Keratinocyte (primary cell): ENCODE measurements around the gene FOXP2. TPM values are rescaled to one million over a fixed set of nuclear protein-coding genes. Genes with fewer than 3 reads are reported as not detected.

Experiments used
- DNase-seq: peaks from one replicate; pipeline ENCODE4 v3.0.0-alpha.2; 2011; ENCODE audit warnings: low read depth, missing footprints, low spot score
- FAIRE-seq: peaks from 2 replicates; lab custom pipeline; 2011; peaks lifted over from hg19 to GRCh38; lab: Jason Lieb, UNC
- H2AFZ ChIP-seq: 2 replicates; pipeline ENCODE4 v1.6.0; 2012; ENCODE audit warnings: low read length, control low read depth, inconsistent platforms; ENCODE audit not compliant: control insufficient read depth
- H3K27ac ChIP-seq: 2 replicates; pipeline ENCODE4 v1.5.1; 2011; ENCODE audit warnings: low read length; ENCODE audit not compliant: control insufficient read depth, insufficient read depth
- H3K27me3 ChIP-seq: 3 replicates; pipeline ENCODE4 v1.6.0; 2011; ENCODE audit warnings: low read length; ENCODE audit not compliant: control insufficient read depth, insufficient read depth; ENCODE audit errors: extremely low read depth
- H3K36me3 ChIP-seq, 2 experiments: 2 replicates in 1 of 2; 3 replicates in 1 of 2; pipeline ENCODE4 v1.5.1; 2011; ENCODE audit warnings: low read length in 2 of 2, mild to moderate bottlenecking in 1 of 2; ENCODE audit not compliant: control insufficient read depth in 2 of 2, insufficient read depth in 2 of 2; ENCODE audit errors: extremely low read depth in 1 of 2
- H3K4me1 ChIP-seq: 3 replicates; pipeline ENCODE4 v1.5.1; 2011; ENCODE audit warnings: low read length; ENCODE audit not compliant: control insufficient read depth, insufficient read depth; ENCODE audit errors: extremely low read depth
- H3K4me2 ChIP-seq: 3 replicates; pipeline ENCODE4 v1.6.0; 2011; ENCODE audit warnings: low read depth, low read length; ENCODE audit not compliant: control insufficient read depth, insufficient read depth; ENCODE audit errors: extremely low read depth
- H3K4me3 ChIP-seq, 3 experiments: fragments of 200-600 bp in 1 of 3; sonication (generic) in 1 of 3; 2 replicates in 2 of 3; 3 replicates in 1 of 3; pipeline ENCODE4 v1.5.1; 2011 to 2016; ENCODE audit warnings: low read length in 3 of 3, mild to moderate bottlenecking in 3 of 3, control low read depth in 2 of 3, inconsistent platforms in 1 of 3, low read depth in 1 of 3, mixed read lengths in 1 of 3, mixed run types in 1 of 3, moderate library complexity in 1 of 3; ENCODE audit not compliant: control insufficient read depth in 2 of 3, insufficient read depth in 2 of 3; ENCODE audit errors: extremely low read depth in 1 of 3
- H3K79me2 ChIP-seq: 2 replicates; pipeline ENCODE4 v1.6.0; 2012; ENCODE audit warnings: low read length; ENCODE audit not compliant: control insufficient read depth, insufficient read depth
- H3K9ac ChIP-seq: 3 replicates; pipeline ENCODE4 v1.6.0; 2011; ENCODE audit warnings: low read length; ENCODE audit not compliant: control insufficient read depth, insufficient read depth; ENCODE audit errors: extremely low read depth
- H3K9me1 ChIP-seq: 3 replicates; pipeline ENCODE4 v1.6.0; 2011; ENCODE audit warnings: low read length; ENCODE audit not compliant: control insufficient read depth, insufficient read depth; ENCODE audit errors: extremely low read depth
- H3K9me3 ChIP-seq: 2 replicates; pipeline ENCODE4 v1.5.1; 2012; ENCODE audit warnings: low read depth, low read length; ENCODE audit not compliant: control insufficient read depth
- H4K20me1 ChIP-seq: 3 replicates; pipeline ENCODE4 v1.6.0; 2011; ENCODE audit warnings: low read length; ENCODE audit not compliant: control insufficient read depth, insufficient read depth; ENCODE audit errors: extremely low read depth
- EZH2 ChIP-seq: IDR thresholded peaks from one replicate; pipeline ENCODE4 v1.6.1; 2012; ENCODE audit warnings: inconsistent platforms, mild to moderate bottlenecking, low read length, moderate library complexity
- dilution Hi-C: fragments of 300-500 bp; cut with MboI; formaldehyde crosslinking; loops from one replicate; pipeline ENCODE4 v1.7.0; 2020; ENCODE audit warnings: low sequenced_read_pairs; ENCODE audit not compliant: extremely low pct_ligation_motif_present
- polyA plus RNA-seq, 5 experiments: library from polyadenylated mRNA; depleted of rRNA in 3 of 5; stranded (reverse) in 3 of 5; stranded (forward) in 1 of 5; unstranded in 1 of 5; fragments of >200 nt; gene quantifications; 1 replicate in 1 of 5; 2 replicates in 3 of 5; 3 replicates in 1 of 5; pipeline versions ENCODE4 v1.2.1 to v1.2.3, GENCODE V29; 2011 to 2012; ENCODE audit warnings: missing spikeins in 2 of 5, low read depth in 1 of 5, low replicate concordance in 1 of 5
- TF ChIP-seq, protein P1 (sequence below), 3 experiments: IDR thresholded peaks in 1 of 3; conservative IDR thresholded peaks in 1 of 3; optimal IDR thresholded peaks in 1 of 3; 2 replicates in 2 of 3; 3 replicates in 1 of 3; pipeline versions ENCODE3 to v1.5.1; 2011; ENCODE audit warnings: low read length in 3 of 3, mild to moderate bottlenecking in 3 of 3, moderate library complexity in 2 of 3, control low read depth in 1 of 3, inconsistent platforms in 1 of 3; ENCODE audit not compliant: insufficient read depth in 2 of 3; ENCODE audit errors: extremely low read depth in 1 of 3

The FOXP2 gene
- polyA plus RNA-seq, 1 donor (not counting 4 experiments of a cell fraction or from before 2014, with no cell fraction given) = 0.98 TPM

DNA sequence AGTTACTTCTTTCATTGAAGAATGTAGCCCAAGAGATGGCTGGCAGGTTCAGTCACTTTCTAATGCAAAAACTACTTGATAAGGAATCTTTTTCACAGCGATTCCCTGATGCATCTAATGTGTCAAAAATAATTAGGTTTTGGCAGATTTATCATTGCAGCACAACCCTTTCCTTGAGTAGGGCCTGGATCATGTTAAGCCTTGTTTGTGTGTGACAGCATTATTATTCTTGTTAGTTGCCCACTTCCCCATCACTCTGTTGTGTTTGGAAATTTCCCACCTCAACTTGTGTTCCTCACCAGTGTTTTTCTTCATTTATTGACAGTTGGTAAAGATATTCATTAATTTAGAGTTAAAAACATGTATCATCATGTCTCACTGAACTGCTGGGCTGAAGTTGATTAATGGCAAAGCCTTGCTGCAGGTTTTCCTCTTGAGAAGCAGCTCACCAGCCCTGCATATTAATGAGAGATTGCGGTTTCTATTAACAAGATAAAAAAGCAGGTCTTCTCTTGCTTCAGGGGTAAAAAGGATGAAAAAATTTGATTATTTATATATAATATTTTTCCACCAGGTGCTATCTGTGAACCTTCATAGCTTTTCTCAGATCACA lies 273.9 kb downstream of the FOXP2 start:
- no peak overlapping the region for H2AFZ ChIP-seq
- H3K79me2 ChIP-seq = no peaks in the 10 kb centered on the region
- H3K27me3 ChIP-seq = no peaks in the 10 kb centered on the region
- H4K20me1 ChIP-seq = no peaks in the 10 kb centered on the region
- no peaks in the 10 kb centered on the region for H3K9me1 ChIP-seq
- no peak for FAIRE-seq
- no peaks in the 10 kb centered on the region for H3K36me3 ChIP-seq
- H3K27ac ChIP-seq = no peak overlapping the region
- dilution Hi-C loops = no loop called here
- no peak overlapping the region for H3K9ac ChIP-seq
- no peak for TF ChIP-seq EZH2
- TF ChIP-seq, protein P1, sequence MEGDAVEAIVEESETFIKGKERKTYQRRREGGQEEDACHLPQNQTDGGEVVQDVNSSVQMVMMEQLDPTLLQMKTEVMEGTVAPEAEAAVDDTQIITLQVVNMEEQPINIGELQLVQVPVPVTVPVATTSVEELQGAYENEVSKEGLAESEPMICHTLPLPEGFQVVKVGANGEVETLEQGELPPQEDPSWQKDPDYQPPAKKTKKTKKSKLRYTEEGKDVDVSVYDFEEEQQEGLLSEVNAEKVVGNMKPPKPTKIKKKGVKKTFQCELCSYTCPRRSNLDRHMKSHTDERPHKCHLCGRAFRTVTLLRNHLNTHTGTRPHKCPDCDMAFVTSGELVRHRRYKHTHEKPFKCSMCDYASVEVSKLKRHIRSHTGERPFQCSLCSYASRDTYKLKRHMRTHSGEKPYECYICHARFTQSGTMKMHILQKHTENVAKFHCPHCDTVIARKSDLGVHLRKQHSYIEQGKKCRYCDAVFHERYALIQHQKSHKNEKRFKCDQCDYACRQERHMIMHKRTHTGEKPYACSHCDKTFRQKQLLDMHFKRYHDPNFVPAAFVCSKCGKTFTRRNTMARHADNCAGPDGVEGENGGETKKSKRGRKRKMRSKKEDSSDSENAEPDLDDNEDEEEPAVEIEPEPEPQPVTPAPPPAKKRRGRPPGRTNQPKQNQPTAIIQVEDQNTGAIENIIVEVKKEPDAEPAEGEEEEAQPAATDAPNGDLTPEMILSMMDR (optimal IDR thresholded peaks at IDR 0.05 in 1 of 3, IDR thresholded peaks at IDR 0.05 in 1 of 3, conservative IDR thresholded peaks at IDR 0.05 in 1 of 3; ENCODE audit: extremely low read depth in 1 of 3, insufficient read depth in 2 of 3, low read length in 3 of 3) = no peak
- H3K9me3 ChIP-seq = no peaks in the 10 kb centered on the region
- no peak overlapping the region for H3K4me2 ChIP-seq
- H3K4me1 ChIP-seq = no peaks in the 10 kb centered on the region
- DNase-seq = no peak
- no peak overlapping the region for H3K4me3 ChIP-seq

- Histone ChIP-seq H3K36me3 (no peaks in the 10 kb centered on the region), H3K4me2 (no peak overlapping the region), H3K4me1 (no peaks in the 10 kb centered on the region), H3K27ac (no peak overlapping the region), H3K4me3 (no peak overlapping the region), H4K20me1 (no peaks in the 10 kb centered on the region), H2AFZ (no peak overlapping the region), H3K27me3 (no peaks in the 10 kb centered on the region), H3K9ac (no peak overlapping the region), H3K79me2 (no peaks in the 10 kb centered on the region), H3K9me3 (no peaks in the 10 kb centered on the region), H3K9me1 (no peaks in the 10 kb centered on the region)
- FAIRE-seq (no peak), DNase-seq (no peak)
- TF ChIP-seq EZH2 = no peak
- dilution Hi-C loops = no loop called here
Measured at GRCh38 chr7:114689406-114689805, 274.8 kb downstream of the FOXP2 start.

- H4K20me1 ChIP-seq = no peaks in the 10 kb centered on the region
- DNase-seq (no peak), FAIRE-seq (peak; percentile 55)
- no peak overlapping the region for H3K4me2 ChIP-seq
- H3K9me1 ChIP-seq = no peaks in the 10 kb centered on the region
- no peak overlapping the region for H3K4me3 ChIP-seq
- no peak overlapping the region for H3K9ac ChIP-seq
- no peaks in the 10 kb centered on the region for H3K4me1 ChIP-seq
- dilution Hi-C loops = no loop called here
- no peak overlapping the region for H2AFZ ChIP-seq
- no peaks in the 10 kb centered on the region for H3K27me3 ChIP-seq
- no peak for TF ChIP-seq EZH2
- TF ChIP-seq, protein P1 (optimal IDR thresholded peaks at IDR 0.05 in 1 of 3, IDR thresholded peaks at IDR 0.05 in 1 of 3, conservative IDR thresholded peaks at IDR 0.05 in 1 of 3; ENCODE audit: extremely low read depth in 1 of 3, insufficient read depth in 2 of 3, low read length in 3 of 3) = no peak
- H3K9me3 ChIP-seq = no peaks in the 10 kb centered on the region
- H3K36me3 ChIP-seq = no peaks in the 10 kb centered on the region
- H3K27ac ChIP-seq = no peak overlapping the region
- no peaks in the 10 kb centered on the region for H3K79me2 ChIP-seq
Measured at GRCh38 chr7:114691605-114692004, 277.0 kb downstream of the FOXP2 start.
